Hippocampal formation (tissue), 2 donors: ENCODE measurements around the gene FGF21.
"Not testable (repeated sequence)": the region's sequence is repeated elsewhere in the genome, so short reads cannot be mapped to it uniquely, and the experiment has no call there.

Experiments
- DNase-seq, 2 donors: peaks; one replicate each; lab custom pipeline; 2025; lab: John Stamatoyannopoulos, UW

The FGF21 gene

GRCh38 chr19:48787331-48787730, 32.0 kb downstream of the FGF21 start:
- DNase-seq, result not testable (repeated sequence)

DNA sequence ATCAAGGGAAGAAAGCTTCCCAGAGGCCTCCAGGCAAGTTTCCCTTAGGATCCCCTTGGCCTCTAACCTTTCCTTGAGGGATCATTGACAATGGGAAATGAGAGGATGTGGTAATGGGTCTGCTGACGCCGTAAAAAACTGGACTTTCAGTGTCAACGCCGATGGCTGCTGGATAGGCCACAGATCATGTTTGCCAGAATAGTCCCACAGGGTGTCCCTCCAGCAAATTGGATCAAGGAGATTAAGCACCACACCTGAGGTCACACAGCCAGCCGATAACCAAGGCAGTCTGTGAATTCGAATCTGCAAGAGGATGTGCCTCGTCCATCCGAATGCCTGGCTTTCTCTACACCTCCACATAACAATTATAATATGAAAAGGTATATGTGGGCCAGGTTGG, 37.9 kb downstream of the FGF21 start:
- DNase-seq, result no peak

DNA sequence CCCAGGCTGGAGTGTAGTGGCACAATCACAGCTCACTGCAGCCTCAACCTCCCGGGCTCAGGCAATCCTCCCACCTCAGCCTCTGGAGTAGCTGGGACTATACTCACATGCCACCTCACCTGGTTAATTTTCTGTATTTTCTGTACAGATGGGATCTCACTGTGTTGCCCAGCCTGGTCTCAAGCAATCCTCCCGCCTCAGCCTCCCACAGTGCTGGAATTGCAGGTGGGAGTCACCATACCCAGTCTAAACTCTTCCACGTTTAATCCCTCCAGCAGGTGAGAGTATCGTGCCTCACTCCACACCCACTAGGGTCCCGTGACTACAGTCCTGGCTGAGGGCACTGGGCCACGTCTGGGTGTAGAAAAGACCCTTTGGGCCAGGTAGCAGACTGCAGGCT, 39.0 kb downstream of the FGF21 start:
- DNase-seq, result no peak

GRCh38 chr19:48795055-48795684, 39.8 kb downstream of the FGF21 start:
- DNase-seq, result peak; percentile 92 to 95

DNA sequence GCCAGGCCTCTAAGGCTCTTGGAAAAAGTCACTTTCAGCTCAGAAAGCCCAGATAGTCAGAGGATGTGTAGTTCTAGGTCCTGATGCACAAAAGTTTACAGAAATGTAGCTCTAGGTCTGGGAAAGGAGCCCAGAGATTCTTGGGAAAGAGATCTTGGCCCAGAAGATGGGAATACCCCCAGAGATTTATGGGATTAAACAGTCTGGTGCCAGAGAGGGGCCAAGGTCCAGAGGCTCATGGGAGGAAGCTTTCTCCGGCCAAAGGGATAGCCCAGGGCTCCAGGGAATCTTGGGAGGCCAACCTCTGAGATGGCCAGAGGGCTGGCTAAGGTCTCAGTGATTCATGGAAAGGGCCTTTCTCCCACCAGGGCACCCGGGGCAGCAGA, 40.4 kb downstream of the FGF21 start:
- no peak for DNase-seq

GRCh38 chr19:48796298-48797083, 41.2 kb downstream of the FGF21 start:
- no peak for DNase-seq

DNA sequence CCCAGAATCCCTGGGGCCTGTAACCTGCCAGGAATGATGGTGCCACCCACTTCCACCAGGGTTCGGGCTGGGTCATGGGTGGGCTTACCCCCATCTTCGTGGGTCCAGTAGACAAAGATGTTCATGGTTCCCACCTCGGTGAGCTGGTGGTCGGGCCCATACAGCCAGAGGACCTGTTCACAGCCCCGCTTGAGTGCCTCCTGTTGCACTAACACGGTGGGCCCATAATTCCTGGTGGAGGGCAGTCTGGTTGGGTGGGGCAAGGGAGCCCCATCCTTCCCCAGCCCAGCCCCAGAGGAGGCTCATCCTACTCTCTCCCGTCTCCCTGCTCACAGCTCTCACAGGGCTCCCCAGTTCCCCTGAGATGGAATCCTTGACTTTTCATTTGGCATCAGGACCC, 41.8 kb downstream of the FGF21 start:
- DNase-seq, result no peak

DNA sequence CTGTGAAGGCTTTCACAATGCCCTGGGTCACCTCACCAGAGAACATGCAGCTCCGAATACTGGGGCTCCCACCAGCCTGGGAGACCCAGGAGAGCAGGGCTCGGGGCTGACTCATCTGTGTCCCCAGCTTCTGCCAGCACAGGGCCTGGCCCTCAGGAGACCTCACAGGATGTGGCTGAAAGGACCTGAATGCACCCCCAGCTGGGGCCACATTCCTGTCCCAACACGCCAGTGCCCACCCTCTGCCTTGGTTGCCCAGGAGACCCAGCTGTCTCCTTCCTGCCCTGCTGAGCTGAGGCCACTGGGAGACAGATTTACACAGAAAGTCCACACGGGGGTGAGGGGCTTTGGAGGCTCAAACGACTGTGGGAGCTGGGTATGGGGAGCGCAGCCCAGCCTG, 43.6 kb downstream of the FGF21 start:
- DNase-seq, result no peak

DNA sequence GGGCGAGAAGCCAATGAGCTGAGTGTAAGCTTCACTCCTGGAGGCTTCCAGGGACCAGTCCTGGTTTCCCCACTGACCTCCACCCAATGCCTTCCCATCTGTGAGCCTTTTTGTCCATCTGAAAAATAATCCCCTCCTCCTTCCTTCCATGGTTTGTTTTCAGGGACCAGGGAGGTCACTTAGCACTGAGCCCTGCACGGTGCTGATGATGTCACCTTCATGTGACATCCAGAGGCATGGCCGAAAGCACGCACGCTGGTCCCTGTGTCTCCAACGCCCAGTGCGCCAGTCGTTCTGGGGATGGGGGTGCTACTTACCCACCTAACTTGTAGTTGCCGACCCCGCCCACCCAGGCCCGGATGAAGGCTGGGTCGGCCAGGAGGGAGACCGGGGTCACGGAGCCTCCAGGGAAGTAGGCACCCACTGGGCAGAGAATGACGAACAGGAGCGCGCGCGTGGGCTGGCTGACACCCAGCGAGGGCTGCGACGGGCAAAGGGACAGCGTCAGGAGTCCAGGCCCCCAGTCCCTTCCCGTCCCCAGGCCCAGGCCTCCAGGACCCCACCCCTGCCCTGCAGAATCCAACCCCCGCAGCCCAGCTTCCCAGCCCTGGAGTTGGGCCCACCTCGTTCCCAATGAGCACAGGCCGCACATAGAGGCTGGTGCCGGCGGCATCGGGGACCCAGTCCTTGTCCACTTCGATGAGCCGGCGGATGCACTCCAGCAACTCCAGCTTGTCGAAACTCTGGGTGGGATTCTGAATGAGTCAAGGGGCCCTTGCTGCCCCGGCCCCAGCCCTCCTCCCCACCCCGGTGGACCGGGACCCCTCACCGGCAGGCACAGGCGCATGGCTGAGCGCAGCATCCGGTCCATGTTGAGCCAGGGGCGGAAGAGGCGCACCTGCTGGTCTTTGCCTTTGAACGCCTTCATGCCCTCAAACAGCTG, 44.3 kb downstream of the FGF21 start:
- no peak for DNase-seq

GRCh38 chr19:48802623-48803022, 47.3 kb downstream of the FGF21 start:
- no peak for DNase-seq

DNA sequence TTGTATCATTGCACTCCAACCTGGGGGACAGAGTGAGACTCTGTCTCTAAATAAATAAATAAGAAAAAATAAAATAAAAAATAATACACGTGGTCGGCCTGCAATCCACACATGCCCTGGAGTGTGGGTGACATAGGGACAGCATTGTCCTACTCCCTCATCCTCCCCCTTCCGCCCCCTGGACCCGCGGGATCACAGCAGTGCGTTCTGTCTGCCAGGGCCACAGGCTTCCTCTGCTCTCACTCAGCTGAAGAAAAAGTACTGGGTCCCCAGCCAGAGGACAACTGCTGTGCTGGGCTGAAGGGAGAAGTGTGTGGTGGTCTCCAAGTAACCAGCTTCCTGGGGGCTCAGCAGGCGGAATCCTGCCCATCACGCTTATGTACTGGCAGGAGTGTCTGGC, 49.2 kb downstream of the FGF21 start:
- DNase-seq, result peak; percentile 15 to 30

GRCh38 chr19:48805452-48805851, 50.1 kb downstream of the FGF21 start:
- no peak for DNase-seq

- peak; percentile 26 to 76 for DNase-seq
Observed at GRCh38 chr19:48806518-48806817, 51.1 kb downstream of the FGF21 start.

- peak in 1 of 2 donors; percentile 17 for DNase-seq
Observed at GRCh38 chr19:48806818-48807589, 51.7 kb downstream of the FGF21 start.

DNA sequence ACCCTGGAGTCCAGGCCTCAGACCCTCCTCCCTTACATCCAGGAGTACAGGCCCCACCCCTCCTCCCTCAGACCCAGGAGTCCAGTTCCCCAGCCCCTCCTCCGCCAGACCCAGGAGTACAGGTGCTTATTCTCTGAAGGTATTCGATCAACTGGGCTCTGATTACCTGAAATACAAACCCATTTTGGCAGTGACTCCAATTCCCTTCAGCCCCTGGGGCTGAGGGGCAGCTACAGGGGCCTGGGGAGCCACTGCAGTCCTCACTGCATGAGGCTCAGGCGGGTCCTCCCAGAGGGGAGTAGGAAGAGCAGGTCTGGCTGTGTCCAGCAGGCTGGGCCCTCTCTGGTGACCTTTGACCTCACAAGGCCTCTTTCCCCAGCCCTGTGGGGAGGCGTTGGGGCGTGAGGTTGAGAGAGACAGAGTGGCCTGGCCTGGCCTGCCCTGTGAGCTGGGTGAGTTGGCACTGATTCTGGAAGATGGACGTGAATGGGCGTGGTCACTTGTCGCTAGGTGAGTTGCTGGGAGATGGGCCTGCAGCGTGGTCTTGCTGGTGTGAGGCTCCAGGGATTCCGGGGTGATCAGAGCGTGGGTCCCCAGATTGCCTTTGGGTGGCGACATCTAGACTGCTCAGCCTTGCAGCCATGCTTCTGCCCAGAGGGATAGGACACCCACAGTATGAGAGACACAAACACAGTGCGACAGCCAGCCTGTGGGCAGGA, 52.4 kb downstream of the FGF21 start:
- DNase-seq, result no peak
